ENCODE measurements around the gene FOXN1.

The FOXN1 gene

DNA sequence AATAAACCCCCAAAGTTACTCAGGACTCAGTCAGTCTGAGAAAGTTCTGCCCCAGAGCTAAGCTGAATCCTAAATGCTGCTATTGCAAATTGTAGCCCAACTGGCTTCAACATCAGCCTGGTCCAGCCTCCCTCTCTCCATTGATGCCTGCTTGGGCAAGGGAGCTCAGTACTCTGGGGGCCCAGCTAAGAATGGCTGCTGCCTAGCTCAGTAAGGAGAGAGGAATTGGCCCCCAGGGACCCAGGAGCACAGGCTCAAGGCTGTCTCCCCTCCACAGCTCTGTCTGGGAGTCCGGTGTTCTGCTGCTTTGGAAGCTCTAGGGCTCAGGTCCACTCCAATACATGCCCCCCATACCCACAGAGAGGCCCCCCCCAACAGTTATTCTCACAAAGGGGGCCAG, 44.7 kb downstream of the FOXN1 start:
- H3K9me3 Mint-ChIP-seq = no peaks in the 10 kb centered on the region
- peaks cover 23% of the 10 kb centered on the region for H3K36me3 Mint-ChIP-seq (ENCODE audit: low read depth)
- H3K4me1 Mint-ChIP-seq = peaks cover 52% of the 10 kb centered on the region
- peak overlapping the region; percentile 89 for H3K4me3 Mint-ChIP-seq
- H3K27me3 Mint-ChIP-seq (ENCODE audit: low read depth, poor library complexity) = peaks cover 3% of the 10 kb centered on the region
- no peak overlapping the region for H3K27ac Mint-ChIP-seq
- TF ChIP-seq, protein P1, sequence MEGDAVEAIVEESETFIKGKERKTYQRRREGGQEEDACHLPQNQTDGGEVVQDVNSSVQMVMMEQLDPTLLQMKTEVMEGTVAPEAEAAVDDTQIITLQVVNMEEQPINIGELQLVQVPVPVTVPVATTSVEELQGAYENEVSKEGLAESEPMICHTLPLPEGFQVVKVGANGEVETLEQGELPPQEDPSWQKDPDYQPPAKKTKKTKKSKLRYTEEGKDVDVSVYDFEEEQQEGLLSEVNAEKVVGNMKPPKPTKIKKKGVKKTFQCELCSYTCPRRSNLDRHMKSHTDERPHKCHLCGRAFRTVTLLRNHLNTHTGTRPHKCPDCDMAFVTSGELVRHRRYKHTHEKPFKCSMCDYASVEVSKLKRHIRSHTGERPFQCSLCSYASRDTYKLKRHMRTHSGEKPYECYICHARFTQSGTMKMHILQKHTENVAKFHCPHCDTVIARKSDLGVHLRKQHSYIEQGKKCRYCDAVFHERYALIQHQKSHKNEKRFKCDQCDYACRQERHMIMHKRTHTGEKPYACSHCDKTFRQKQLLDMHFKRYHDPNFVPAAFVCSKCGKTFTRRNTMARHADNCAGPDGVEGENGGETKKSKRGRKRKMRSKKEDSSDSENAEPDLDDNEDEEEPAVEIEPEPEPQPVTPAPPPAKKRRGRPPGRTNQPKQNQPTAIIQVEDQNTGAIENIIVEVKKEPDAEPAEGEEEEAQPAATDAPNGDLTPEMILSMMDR (IDR thresholded peaks at IDR 0.05) = no peak
- peak; percentile 28 for DNase-seq

DNA sequence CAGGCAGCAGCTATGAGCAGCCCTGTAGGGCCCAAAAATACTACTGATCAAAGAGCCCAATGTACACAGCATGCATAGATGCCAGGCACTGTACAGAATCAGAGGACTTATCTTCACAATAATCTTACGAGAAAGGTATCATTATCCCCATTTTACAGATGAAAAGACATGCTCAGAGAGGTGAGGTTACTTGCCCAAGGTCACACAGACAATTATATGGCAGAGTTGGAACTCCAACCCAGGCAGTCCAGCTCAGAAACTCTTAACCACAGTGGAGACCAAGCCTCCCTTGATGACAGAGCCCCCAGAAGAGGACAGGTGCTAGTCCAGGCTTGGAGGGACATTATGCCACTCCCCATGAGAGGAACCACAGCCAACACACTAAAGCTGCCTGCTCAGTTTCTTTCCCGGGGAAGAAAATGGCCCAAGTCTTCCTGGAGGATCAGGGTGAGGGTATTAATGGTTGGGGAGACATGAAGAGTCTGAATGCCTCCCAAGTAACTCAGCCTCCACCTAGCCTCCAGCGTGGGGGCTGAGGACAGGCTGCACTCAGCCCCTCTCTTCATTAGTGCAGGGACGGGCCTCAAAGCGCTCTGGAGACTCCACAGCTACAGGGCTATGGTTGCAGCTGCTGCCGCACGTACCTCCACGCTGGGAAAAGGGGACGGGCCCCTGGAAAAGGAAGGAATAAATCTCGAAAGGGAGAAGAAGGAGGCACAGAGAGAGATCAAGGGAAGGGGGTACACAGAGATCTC, 45.5 kb downstream of the FOXN1 start:
- TF ChIP-seq, protein P1 (IDR thresholded peaks at IDR 0.05) = no peak
- peaks cover 51% of the 10 kb centered on the region for H3K4me1 Mint-ChIP-seq
- peak overlapping the region; percentile 59 for H3K27ac Mint-ChIP-seq
- H3K4me3 Mint-ChIP-seq = peak overlapping the region; percentile 89
- DNase-seq = no peak
- peaks cover 3% of the 10 kb centered on the region for H3K27me3 Mint-ChIP-seq (ENCODE audit: low read depth, poor library complexity)
- H3K9me3 Mint-ChIP-seq = no peaks in the 10 kb centered on the region
- H3K36me3 Mint-ChIP-seq (ENCODE audit: low read depth) = peaks cover 30% of the 10 kb centered on the region

GRCh38 chr17:28552176-28552999, 46.2 kb downstream of the FOXN1 start, which contains the start of gene UNC119:
TSS of gene UNC119 (minus strand) at chr17:28552624. CDS start at chr17:28552557, 67 bp downstream.
- peak; percentile 90 for DNase-seq
- peak within 1 kb of the TSS; percentile 89 for H3K4me3 Mint-ChIP-seq
- TF ChIP-seq, protein P1 (IDR thresholded peaks at IDR 0.05) = no peak
- H3K27me3 Mint-ChIP-seq (ENCODE audit: low read depth, poor library complexity) = peaks cover 3% of the 10 kb centered on the region
- H3K4me1 Mint-ChIP-seq = peaks cover 51% of the 10 kb centered on the region
- H3K27ac Mint-ChIP-seq = peak within 1 kb of the TSS; percentile 59
- H3K36me3 Mint-ChIP-seq (ENCODE audit: low read depth) = peaks cover 36% of the 10 kb centered on the region
- no peaks in the 10 kb centered on the region for H3K9me3 Mint-ChIP-seq

DNA sequence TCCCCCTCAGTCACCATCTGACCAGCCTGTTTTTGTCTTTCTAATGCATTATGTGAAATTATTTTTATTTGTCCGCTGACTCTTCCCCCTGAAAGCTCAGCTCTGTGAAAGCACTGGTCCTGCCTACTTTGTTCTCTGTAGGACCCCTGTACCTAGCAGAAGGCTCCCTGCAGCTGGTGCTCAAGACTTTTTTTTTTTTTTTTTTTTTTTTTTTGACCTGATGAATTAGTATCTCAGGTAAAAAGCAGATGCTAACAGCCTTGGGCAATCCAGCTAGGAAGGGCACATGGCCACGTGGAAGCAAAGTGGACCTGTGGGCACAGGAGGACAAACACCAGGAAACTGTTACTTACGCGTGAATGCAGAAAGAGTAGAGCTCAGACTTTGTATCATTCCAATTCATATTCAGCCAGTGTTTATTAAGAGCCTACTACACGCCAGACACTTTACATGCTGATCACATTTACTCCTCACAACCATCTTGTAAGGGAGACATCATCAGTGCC, 46.9 kb downstream of the FOXN1 start:
- Mint-ChIP-seq H3K36me3 (ENCODE audit: low read depth) (peaks cover 40% of the 10 kb centered on the region), H3K4me3 (peak overlapping the region; percentile 89), H3K27me3 (ENCODE audit: low read depth, poor library complexity) (peaks cover 3% of the 10 kb centered on the region), H3K27ac (no peak overlapping the region), H3K4me1 (peaks cover 44% of the 10 kb centered on the region), H3K9me3 (no peaks in the 10 kb centered on the region)
- DNase-seq = no peak
- TF ChIP-seq, protein P1 (IDR thresholded peaks at IDR 0.05) = no peak

DNA sequence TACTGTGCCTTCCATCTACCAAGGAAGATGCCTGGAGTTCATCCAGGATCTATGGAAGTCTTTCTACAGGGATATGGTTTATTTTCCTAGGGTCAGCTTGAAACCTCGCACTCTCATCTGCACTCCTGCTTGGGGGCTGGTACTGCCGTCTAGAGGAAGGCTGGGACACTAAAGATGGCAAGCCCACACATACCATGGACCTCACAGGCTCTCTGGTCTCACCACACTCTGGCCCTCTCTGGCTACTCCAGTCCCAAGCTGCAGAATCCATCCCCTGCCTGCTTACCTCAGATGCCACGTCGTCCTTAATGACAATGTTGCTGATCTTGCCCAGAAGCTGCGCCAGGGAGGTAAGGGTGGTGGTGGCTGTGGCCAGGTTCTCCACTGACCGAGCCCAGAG, 48.4 kb downstream of the FOXN1 start:
- peaks cover 48% of the 10 kb centered on the region for H3K36me3 Mint-ChIP-seq (ENCODE audit: low read depth)
- no peak for DNase-seq
- TF ChIP-seq, protein P1 (IDR thresholded peaks at IDR 0.05) = no peak
- no peaks in the 10 kb centered on the region for H3K27me3 Mint-ChIP-seq (ENCODE audit: low read depth, poor library complexity)
- no peaks in the 10 kb centered on the region for H3K9me3 Mint-ChIP-seq
- H3K4me1 Mint-ChIP-seq = peaks cover 30% of the 10 kb centered on the region
- H3K27ac Mint-ChIP-seq = no peak overlapping the region
- no peak overlapping the region for H3K4me3 Mint-ChIP-seq
